Mesothelial cell of epicardium (in vitro differentiated cells): Measurements from ENCODE around the gene TM4SF20. TPM values are rescaled to one million over a fixed set of nuclear protein-coding genes. Genes with fewer than 3 reads are reported as not detected.
"Not testable (repeated sequence)": the region's sequence is repeated elsewhere in the genome, so short reads cannot be mapped to it uniquely, and the experiment has no call there.

Experiments used
- DNase-seq, 2 experiments: peaks; one replicate each; pipeline ENCODE4 v3.0.0; 2021; ENCODE audit warnings: low spot score in 2 of 2; ENCODE audit not compliant: unreplicated experiment in 2 of 2
- H3K27ac Mint-ChIP-seq: 2 replicates; pipeline ENCODE4 v1.8.0; 2021; ENCODE audit warnings: mixed read lengths
- H3K27me3 Mint-ChIP-seq: 2 replicates; pipeline ENCODE4 v1.8.0; 2021; ENCODE audit warnings: low read depth, mixed read lengths
- H3K36me3 Mint-ChIP-seq: 2 replicates; pipeline ENCODE4 v1.8.0; 2021; ENCODE audit warnings: mixed read lengths
- H3K4me1 Mint-ChIP-seq: 2 replicates; pipeline ENCODE4 v1.8.0; 2021; ENCODE audit warnings: mixed read lengths
- H3K4me3 Mint-ChIP-seq: 2 replicates; pipeline ENCODE4 v1.8.0; 2021; ENCODE audit warnings: mild to moderate bottlenecking, moderate library complexity, mixed read lengths
- H3K9me3 Mint-ChIP-seq: 2 replicates; pipeline ENCODE4 v1.8.0; 2021; ENCODE audit warnings: mixed read lengths
- total RNA-seq: library from RNA; stranded (reverse); gene quantifications from 3 replicates; pipeline ENCODE4 v1.2.1, GENCODE V29; 2021
- TF ChIP-seq, protein P1 (sequence below): fragments of 200-600 bp; sonication (generic); IDR thresholded peaks from one replicate; pipeline ENCODE4 v1.5.0; 2021; ENCODE audit warnings: antibody characterized with exemption; ENCODE audit not compliant: unreplicated experiment

The TM4SF20 gene
- total RNA-seq, 1 donor from 2014 or later: not detected

DNA sequence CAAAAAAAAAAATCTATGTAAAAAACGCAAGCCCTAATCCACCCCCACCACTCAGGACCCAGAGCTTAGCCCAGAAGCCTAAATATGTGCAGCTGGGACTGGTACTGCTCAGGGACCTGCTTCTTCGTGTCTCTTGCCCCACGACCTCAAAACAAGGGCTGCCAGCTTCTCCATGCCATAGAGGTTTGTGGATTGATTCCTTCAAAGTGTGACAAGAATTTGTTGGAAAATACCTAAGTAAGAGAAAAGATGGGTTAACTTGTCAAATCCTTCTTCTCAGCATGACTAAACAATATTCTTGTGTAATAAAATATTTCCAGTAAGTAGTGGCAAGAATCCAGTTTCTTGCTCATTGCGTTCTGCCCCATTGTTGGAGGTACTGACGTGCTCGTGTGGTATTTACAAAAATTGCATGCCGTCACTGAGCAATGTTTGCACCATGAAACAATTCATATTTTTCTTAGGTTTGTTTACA lies 9.5 kb upstream of the TM4SF20 start:
- H3K4me3 Mint-ChIP-seq: no peak overlapping the region
- H3K27ac Mint-ChIP-seq: no peak overlapping the region
- no peaks in the 10 kb centered on the region for H3K9me3 Mint-ChIP-seq
- H3K36me3 Mint-ChIP-seq: no peaks in the 10 kb centered on the region
- DNase-seq: no peak
- TF ChIP-seq, protein P1, sequence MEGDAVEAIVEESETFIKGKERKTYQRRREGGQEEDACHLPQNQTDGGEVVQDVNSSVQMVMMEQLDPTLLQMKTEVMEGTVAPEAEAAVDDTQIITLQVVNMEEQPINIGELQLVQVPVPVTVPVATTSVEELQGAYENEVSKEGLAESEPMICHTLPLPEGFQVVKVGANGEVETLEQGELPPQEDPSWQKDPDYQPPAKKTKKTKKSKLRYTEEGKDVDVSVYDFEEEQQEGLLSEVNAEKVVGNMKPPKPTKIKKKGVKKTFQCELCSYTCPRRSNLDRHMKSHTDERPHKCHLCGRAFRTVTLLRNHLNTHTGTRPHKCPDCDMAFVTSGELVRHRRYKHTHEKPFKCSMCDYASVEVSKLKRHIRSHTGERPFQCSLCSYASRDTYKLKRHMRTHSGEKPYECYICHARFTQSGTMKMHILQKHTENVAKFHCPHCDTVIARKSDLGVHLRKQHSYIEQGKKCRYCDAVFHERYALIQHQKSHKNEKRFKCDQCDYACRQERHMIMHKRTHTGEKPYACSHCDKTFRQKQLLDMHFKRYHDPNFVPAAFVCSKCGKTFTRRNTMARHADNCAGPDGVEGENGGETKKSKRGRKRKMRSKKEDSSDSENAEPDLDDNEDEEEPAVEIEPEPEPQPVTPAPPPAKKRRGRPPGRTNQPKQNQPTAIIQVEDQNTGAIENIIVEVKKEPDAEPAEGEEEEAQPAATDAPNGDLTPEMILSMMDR: no peak
- peaks cover 3% of the 10 kb centered on the region for H3K4me1 Mint-ChIP-seq
- peaks cover 8% of the 10 kb centered on the region for H3K27me3 Mint-ChIP-seq

DNA sequence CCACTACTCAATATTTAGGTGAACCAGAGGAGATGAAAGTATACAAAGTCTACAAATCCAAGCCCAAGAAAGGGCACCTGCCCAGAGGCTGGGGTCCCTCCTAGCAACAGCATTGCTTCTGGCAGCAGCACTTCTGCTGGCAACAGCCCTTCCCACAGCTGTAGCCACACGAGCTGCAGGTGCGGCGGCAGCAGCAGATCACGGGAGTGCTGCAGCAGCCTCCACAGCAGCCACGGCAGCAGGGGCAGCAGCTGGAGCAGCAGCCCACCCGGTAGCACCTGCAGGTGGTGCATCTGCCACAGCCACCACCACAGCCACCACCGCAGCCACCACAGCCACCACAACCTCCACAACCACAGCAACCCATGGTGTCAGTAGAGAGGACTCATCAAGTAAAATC lies 8.5 kb upstream of the TM4SF20 start, which contains the start of gene SCYGR1:
Gene SCYGR1 (minus strand): TSS at position 367 of the 400 bp plus-strand sequence. CDS start 0 bp downstream, at position 367.
- peaks cover 15% of the 10 kb centered on the region for H3K27me3 Mint-ChIP-seq
- not testable (repeated sequence) for H3K27ac Mint-ChIP-seq, H3K9me3 Mint-ChIP-seq

DNA sequence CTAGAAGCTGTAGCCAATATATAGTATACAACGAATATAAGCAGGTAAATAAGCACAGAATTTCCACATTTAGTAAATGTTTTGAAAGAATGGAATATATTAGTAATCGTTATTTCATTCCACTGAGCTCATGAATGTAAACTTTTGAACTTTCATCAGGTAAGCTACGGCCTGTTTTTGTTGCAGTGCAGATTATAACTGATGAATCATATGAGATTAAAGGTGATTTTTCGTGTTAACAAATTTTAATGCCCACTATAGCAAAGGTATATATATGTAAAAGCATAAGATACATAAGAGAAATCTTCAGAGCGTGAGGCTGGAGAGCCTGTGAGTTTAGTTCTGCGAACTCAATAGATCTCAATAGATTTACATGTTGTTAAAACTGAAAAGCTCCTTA lies 7.5 kb upstream of the TM4SF20 start:
- no peaks in the 10 kb centered on the region for H3K36me3 Mint-ChIP-seq
- TF ChIP-seq, protein P1: no peak
- H3K9me3 Mint-ChIP-seq: no peaks in the 10 kb centered on the region
- peaks cover 20% of the 10 kb centered on the region for H3K27me3 Mint-ChIP-seq
- DNase-seq: no peak
- H3K4me1 Mint-ChIP-seq: peaks cover 3% of the 10 kb centered on the region
- no peak overlapping the region for H3K27ac Mint-ChIP-seq
- no peak overlapping the region for H3K4me3 Mint-ChIP-seq

More for the DNA sequence above, 8.5 kb upstream of the TM4SF20 start, which contains the start of gene SCYGR1:
- DNase-seq, H3K4me3 Mint-ChIP-seq, H3K36me3 Mint-ChIP-seq, H3K4me1 Mint-ChIP-seq: not testable (repeated sequence)

DNA sequence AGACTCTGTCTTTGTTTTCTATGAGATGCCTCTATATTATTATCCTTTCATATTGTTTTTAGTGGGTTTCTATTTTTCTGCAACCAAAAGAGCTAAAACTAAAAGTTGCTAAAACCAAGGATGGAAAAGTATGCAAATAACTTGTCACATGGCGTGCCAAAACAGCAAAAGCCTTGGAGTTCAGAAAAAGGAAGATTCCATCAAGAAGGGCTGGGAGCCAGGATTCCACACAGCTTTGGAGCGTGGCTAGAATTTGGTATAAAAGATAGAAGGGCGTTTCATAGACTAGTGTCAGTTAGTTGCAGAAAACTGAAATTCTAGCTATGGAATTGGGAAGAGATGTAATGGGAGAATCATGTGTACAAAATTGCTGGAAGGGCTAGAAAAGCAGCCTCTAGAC lies 4.6 kb upstream of the TM4SF20 start:
- peaks cover 3% of the 10 kb centered on the region for H3K4me1 Mint-ChIP-seq
- H3K27ac Mint-ChIP-seq: no peak overlapping the region
- TF ChIP-seq, protein P1: no peak
- no peak for DNase-seq
- H3K27me3 Mint-ChIP-seq: peaks cover 20% of the 10 kb centered on the region
- H3K4me3 Mint-ChIP-seq: no peak overlapping the region
- H3K9me3 Mint-ChIP-seq: no peaks in the 10 kb centered on the region
- no peaks in the 10 kb centered on the region for H3K36me3 Mint-ChIP-seq

DNA sequence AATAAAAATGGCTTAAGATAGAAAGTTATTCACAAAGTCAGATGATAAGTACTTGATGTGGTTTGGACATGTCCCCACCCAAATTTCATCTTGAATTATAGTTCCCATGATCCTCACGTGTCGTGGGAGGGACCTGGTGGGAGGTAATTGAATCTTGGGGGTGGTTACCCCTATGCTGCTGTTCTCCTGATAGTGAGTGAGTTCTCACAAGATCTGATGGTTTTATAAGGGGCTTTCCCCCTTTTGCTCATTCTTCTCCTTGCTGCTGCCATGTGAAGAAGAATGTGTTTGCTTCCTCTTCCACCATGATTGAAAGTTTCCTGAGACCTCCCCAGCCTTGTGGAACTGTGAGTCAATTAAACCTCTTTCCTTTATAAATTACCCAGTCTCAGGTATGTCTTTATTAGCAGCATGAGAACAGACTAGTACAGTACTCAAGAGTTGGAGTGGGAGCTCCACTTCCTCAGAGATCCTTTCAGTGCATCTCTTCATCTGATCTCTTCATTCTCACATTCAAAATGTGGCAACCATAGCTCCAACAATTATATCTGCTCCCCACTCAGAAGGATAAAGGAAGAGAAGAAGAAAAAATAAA lies 3.2 kb upstream of the TM4SF20 start:
- DNase-seq, H3K9me3 Mint-ChIP-seq, H3K27ac Mint-ChIP-seq, H3K36me3 Mint-ChIP-seq, H3K4me3 Mint-ChIP-seq, H3K4me1 Mint-ChIP-seq: not testable (repeated sequence)
- peaks cover 20% of the 10 kb centered on the region for H3K27me3 Mint-ChIP-seq

DNA sequence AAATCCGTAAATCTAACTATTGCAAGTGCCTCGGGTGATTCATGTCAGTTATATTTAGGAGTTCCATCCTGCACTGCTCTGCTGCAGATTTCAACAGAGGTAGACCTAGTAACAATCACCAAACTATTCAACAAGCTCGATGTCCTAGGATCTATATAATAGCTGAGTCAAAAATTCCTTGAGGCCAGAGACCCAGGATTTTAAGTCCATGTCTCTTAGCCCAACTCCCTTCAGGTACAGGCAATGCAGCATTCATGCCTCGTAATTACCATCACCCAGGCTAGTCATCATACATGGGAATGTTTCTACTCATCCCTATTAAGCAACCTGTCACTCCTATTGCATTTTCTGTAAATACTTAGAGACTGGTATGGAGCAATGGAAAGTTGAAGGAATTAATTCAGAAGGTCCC lies 729 bp downstream of the TM4SF20 start:
- Mint-ChIP-seq H3K4me1 (peaks cover 13% of the 10 kb centered on the region), H3K36me3 (no peaks in the 10 kb centered on the region), H3K27me3 (peaks cover 10% of the 10 kb centered on the region), H3K27ac (no peak overlapping the region), H3K4me3 (no peak overlapping the region), H3K9me3 (no peaks in the 10 kb centered on the region)
- DNase-seq: no peak
- TF ChIP-seq, protein P1: no peak
